Limb (tissue), 2 donors: ENCODE data around the gene ACADVL.
A peak's percentile ranks its signal among the peaks of the same experiment; 100 is the strongest.
"Not testable (repeated sequence)": the region's sequence is repeated elsewhere in the genome, so short reads cannot be mapped to it uniquely, and the experiment has no call there.

Experiments used
- DNase-seq, 2 donors: peaks; one replicate each; pipeline ENCODE4 v3.0.0-alpha.2; 2016; ENCODE audit errors: extremely low spot score in 2 of 2

The ACADVL gene

GRCh38 chr17:7219812-7220592 is at the start of gene ACADVL, which contains the start of gene DLG4:
Gene ACADVL, plus strand, starts transcription at chr17:7219938. Its CDS starts 47 bp downstream, at chr17:7219985.
Gene DLG4, minus strand, starts transcription at chr17:7219836.
- DNase-seq: peak; percentile 91 to 92

DNA sequence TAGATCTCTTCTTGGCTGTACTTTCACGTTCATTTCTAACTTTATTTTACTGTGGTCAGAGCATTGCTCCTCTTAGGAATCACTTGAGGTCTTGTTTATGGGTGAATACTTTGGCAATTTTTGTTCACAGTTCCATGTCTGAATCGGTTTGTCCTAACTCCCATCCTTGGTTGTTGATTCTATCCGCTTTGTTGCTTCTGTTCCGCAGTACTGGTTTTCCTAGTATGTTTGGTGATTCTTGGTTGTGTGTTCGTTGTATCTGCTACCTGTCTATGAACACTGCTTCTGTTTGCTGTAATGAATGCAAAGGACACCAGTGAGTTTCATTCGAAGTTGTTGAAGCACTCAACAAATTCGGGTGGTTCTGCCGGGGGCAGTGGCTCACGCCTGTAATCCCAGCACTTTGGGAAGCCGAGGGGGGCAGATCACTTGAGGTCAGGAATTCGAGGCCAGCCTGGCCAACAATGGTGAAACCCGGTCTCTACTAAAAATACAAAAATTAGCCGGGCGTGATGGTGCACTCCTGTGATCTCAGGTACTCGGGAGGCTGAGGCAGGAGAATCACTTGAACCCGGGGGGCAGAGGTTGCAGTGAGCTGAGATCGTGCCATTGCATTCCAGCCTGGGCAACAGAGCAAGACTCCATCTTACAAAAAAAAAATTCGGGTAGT is 47.1 kb upstream of the ACADVL start:
- DNase-seq: not testable (repeated sequence)

- peak; percentile 26 to 74 for DNase-seq
These were observed 45.8 kb upstream of the ACADVL start for GRCh38 chr17:7173687-7174602.

GRCh38 chr17:7174603-7175326 is 45.0 kb upstream of the ACADVL start:
- no peak for DNase-seq

DNA sequence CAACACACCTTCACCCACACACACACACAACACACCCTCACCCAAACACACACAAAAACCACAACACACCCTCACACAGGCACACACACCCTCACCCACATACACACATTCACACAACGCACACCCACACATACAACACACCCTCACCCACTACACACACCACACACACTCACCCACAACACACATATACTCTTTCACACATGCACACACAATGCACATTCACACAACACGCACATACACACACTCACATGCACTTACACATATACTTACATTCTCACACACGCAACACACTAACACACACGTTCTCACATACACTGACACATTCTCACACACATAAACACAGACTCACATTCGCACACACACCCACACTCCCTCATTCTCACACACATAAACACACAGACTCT is 44.4 kb upstream of the ACADVL start:
- no peak for DNase-seq

- no peak for DNase-seq
These were observed 43.5 kb upstream of the ACADVL start for GRCh38 chr17:7176107-7176840.

DNA sequence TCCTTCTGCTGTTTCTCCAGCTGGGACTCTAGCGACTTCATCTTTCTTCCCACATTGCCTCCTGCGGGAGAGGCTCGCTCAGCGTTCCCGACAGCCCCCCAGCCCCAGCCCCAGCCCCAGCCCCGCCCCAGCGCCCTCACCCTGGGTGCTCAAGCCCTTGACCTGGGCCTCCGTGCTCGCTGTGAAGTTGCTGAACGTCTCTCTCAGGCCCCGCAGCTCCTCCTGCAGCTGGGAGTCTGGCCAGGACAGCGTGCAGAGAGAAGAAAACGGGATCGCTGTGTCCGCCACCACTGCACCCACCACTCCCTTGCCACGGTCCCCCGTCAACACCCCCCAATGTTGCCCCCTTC is 42.9 kb upstream of the ACADVL start:
- no peak for DNase-seq

GRCh38 chr17:7177191-7177953 is 42.4 kb upstream of the ACADVL start:
- DNase-seq: peak; percentile 77 to 91

- DNase-seq: peak; percentile 25 to 78
These were observed 41.7 kb upstream of the ACADVL start for GRCh38 chr17:7177954-7178477.

- DNase-seq: no peak
These were observed 40.8 kb upstream of the ACADVL start for GRCh38 chr17:7178973-7179316.

- DNase-seq: no peak
These were observed 40.2 kb upstream of the ACADVL start, which contains the start of gene ASGR1 for GRCh38 chr17:7179317-7180254. Gene ASGR1, minus strand, starts transcription at chr17:7179370. Its CDS starts 807 bp downstream, at chr17:7178563.

- peak in 1 of 2 donors; percentile 4 for DNase-seq
These were observed 37.6 kb upstream of the ACADVL start for GRCh38 chr17:7182101-7182500.

DNA sequence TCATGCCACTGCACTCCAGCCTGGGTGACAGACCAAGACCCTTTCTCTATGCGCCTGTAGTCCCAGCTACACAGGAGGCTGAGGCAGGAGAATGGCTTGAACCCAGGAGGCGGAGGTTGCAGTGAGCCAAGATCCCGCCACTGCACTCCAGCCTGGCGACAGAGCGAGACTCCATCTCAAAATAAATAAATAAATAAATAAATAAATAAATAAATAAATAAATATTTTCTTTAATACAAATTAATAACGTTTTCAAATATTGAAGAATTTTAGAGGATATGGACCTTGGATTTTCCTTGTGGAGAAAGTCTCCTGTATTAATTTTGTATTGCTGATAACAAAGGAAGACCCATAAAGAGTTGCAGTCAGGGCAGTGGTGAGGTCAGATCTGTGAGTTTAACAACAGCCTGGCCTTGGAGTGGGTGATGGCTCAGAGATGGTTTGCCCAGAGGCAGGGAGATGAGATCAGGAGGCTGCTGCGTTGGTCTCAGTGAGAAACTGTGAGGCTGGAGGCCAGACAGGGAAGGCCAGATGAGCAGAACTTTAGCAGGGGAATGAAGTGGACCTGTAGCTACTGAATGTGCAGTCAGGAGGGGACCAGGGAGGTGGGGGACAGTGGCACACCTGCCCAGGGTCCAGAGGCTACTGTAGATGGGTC is 36.2 kb upstream of the ACADVL start:
- no peak for DNase-seq

DNA sequence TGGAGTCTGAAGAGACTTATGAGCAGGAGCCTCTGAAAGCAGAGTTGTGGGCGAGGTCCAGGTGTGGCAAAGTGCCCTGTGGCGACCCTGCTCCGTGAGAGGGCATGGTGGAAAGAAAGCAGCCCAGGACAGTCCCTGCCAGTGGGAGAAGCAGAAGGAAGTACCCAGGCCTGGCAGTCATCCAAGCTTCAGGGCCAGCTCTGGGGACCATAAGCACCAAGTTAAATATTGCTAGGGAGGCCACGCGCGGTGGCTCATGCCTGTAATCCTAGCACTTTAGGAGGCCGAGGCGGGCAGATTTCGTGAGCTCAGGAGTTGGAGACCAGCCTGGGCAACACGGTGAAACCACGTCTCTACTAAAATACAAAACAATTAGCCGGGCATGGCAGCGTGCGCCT is 35.6 kb upstream of the ACADVL start:
- peak in 1 of 2 donors; percentile 40 for DNase-seq

GRCh38 chr17:7184647-7185046 is 35.1 kb upstream of the ACADVL start:
- DNase-seq: peak in 1 of 2 donors; percentile 23

- no peak for DNase-seq
These were observed 33.5 kb upstream of the ACADVL start for GRCh38 chr17:7186241-7186640.

- peak in 1 of 2 donors; percentile 20 for DNase-seq
These were observed 29.3 kb upstream of the ACADVL start for GRCh38 chr17:7190276-7190917.
